T-helper 9 cell (primary cell): ENCODE data around the gene NDE1.
"Not testable (repeated sequence)": the region's sequence is repeated elsewhere in the genome, so short reads cannot be mapped to it uniquely, and the experiment has no call there.

ENCODE experiments used
- DNase-seq: peaks from one replicate; pipeline ENCODE4 v3.0.0-alpha.2; 2020

Gene NDE1

DNA sequence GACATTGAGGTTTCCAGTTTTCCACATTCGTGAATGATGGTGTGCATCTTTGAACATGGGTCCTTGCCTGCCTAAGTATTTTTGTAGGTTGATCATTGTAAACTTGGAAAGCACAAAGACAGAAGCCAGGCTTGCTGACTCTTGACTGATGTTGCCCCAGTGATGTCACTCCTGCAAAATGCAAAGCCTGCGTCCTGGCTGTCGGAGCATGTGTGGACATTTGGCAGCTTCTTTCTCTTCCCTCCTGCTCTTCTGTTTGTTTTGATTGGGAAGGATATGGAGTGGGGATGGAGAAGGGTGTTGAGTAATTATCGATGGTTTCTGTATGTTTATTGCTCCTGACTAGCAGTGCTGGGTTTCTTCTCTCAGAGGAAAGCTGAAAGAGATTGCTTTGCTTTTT, 3.2 kb downstream of the NDE1 start:
- no peak for DNase-seq

DNA sequence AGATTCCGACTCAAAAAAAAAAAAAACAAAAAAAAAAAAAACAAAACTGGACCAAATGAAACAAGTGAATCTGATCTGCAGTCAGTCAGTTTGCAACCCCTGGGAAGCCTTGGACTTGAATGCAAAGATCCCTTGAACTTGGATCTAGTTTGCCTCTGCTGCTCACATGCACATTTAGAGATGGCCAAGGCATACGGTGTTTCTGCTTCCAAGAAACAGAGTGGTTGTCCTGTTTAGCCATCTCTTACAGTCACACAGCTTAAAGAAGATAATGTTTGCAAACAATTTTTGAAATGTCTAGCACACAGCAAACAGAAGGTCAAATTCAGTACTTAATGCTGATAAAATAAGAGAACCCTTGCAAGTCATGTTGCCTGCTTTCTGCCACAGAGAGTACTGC, 4.5 kb downstream of the NDE1 start:
- DNase-seq: no peak

DNA sequence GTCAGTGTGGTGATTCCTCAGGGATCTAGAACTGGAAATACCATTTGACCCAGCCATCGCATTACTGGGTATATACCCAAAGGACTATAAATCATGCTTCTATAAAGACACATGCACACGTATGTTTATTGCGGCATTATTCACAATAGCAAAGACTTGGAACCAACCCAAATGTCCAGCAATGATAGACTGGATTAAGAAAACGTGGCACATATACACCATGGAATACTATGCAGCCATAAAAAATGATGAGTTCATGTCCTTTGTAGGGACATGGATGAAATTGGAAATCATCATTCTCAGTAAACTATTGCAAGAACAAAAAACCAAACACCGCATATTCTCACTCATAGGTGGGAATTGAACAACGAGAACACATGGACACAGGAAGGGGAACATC, 5.5 kb downstream of the NDE1 start:
- not testable (repeated sequence) for DNase-seq

DNA sequence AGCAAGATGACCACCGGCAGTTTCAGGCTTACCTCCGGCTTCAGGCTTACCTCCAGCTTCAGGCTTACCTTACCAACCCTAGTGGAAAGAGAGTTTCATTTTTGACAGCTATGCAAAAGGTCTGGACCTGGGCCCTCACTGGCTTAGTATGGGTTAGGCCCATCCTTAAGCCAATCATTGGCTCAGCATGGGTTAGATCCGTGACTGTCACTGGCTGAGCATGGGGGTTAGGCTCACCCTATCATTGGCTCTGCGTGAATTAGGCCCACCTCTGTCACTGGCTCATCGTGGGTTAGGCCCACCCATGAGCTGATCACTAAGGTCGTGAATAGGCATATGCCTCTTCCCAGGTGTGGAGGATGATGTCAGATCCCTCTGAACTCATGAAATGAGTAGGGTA, 8.1 kb downstream of the NDE1 start:
- DNase-seq: no peak

DNA sequence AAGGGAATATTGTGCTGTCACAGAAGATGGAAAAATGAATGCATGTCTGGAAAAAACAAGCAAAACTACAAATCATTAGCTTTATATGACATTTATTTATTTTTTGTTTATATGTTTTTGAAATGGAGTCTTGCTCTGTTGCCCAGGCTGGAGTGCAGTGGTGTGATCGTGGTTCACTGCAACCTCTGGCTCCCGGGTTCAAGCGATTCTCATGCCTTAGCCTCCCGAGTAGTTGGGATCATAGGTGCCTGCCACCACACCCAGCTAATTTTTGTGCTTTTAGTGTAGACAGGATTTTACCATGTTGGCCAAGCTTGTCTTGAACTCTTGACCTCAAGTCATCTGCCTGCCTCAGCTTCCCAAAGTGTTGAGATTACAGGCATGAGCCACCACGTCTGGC, 8.5 kb downstream of the NDE1 start:
- no peak for DNase-seq

DNA sequence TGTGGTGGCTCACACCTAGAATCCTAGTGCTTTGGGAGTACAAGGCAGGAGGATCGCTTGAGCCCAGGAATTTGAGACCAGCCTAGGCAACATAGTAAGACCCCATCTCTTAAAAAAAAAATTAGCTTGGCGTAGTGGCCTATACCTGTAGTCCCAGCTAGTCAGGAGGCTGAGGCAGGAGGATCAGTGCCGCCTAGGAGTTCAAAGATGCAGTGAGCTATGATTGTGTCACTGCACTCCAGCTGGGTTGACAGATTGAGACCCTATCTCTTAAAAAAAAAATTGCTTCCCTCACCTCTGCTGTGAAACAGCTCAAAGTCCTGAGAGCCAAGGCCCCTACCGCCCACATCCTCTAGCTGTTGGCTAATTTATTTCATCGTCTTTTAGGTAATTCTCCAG, 10.2 kb downstream of the NDE1 start:
- DNase-seq: no peak

DNA sequence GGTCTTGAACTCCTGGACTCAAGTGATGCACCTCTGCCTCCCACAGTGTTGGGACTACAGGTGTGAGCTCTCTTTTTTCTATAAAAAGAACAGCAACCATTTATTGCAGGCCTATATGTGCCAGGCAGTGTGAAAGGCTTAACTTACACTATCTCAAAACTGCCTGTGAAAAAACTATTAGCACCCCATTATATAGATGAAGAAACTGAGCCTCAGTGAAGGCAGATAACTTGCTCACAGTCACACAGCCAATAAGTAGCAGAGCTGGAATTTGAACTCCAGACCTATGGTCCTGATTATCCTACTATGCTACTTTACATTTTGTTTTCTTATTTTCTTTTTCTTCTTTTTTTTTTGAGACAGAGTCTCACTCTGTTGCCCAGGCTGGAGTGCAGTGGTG, 15.1 kb downstream of the NDE1 start:
- no peak for DNase-seq

DNA sequence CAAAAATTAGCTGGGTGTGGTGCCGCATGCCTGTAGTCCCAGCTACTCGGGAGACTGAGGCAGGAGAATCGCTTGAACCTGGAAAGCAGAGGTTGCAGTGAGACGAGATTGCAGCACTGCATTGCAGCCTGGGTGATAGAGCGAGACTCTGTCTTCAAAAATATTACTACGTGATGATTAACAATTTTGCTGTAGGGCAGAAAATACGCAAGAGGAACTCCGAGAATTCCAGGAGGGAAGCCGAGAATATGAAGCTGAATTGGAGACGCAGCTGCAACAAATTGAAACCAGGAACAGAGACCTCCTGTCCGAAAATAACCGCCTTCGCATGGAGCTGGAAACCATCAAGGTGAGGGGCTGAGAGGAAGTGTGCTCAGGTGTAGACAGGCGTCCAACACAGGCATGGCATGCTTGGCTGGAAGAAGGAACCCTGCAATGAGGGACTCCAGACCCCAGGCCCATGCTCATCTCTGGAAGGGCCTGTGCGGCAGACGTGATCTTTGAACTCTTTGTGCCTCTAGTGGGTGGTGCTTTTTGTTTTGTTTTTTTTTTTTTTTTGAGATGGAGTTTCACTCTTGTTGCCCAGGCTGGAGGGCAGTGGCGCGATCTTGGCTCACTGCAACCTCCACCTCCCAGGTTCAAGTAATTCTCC, 17.2 kb downstream of the NDE1 start:
- DNase-seq: no peak

DNA sequence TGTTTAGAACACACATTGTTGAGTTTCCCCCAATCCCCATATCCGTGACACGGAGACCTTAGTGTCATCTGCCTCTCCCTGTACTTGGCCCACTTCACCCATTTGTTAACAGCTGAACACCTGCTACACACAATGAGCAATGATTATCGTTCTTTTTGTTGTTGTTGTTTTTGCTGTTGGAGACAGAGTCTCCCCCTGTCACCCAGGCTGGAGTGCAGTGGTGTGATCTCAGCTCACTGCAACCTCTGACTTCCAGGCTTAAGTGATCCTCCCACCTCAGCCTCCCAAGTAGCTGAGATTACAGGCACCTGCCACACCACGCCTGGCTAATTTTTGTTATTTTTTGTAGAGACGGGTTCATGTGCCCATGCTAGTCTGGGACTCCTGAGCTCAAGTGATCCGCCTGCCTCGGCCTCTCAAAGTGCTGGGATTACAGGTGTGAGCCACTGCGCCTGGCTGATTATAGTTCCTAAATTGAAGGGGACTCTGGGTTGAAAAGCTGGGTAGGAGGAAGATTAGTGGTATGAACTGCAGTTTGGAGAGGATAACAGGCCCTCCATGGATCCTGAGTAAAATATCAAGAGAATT, 21.6 kb downstream of the NDE1 start:
- DNase-seq: no peak

DNA sequence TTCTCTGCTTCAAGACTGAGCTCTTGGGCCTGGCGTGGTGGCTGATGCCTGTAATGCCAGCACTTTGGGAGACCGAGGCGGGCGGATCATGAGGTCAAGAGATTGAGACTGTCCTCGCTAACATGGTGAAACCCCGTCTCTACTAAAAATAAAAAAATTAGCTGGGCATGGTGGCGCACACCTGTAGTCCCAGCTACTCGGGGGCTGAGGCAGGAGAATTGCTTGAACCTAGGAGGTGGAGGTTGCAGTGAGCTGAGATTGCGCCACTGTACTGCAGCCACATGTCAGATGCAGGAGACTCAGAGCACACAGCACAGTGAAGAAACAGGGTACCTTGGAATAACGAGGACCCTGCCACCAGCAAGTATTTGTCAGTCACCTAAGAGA, 22.1 kb downstream of the NDE1 start:
- DNase-seq: not testable (repeated sequence)

DNA sequence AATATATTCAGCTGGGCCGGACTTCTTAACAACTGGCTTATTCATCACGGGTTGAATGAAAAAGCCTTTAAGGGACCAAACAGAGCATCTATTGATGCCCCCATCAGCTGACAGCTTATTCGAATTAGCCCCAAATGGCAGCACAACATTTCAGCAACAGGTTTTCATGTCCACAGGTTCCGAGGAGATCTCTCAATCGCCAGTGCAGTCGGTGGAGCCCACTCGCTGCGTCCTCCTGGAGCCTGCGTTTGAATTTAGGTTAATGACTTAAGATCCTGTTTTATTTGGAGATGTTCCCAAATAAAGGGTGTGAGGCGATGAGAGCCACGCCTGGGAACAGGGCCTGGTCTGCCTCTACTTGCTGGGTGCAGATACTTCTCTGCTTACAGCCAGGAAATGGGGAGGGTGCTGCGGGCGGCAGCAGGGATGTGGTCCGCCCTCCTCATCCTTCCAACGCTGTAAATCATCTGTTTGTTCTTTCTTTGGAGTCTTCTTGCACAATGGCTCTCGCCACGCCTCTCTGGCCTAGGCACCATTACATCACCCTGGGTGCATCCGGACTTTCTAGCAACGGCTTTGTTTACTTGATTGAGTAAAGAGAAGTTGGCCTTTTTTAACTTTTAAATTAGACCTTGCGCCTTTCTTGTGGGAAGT, 22.6 kb downstream of the NDE1 start:
- DNase-seq: peak; percentile 65

DNA sequence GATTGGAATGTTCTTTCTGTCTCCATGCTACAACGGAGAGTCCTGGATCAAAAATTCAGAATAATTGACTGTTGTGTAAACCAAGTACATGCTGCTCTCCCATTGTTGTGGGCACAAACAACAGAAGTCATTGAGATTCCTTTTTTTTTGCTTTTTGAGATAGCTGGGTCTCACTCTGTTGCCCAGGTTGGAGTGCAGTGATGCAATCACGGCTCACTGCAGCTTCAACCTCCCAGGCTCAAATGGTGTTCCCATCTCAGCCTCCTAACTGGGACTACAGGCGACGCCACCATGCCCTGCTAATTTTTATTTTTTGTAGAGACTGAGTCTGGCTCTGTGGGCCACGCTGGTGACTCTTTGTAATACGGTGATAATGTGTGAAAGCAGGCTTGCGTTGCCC, 24.5 kb downstream of the NDE1 start:
- DNase-seq: no peak

DNA sequence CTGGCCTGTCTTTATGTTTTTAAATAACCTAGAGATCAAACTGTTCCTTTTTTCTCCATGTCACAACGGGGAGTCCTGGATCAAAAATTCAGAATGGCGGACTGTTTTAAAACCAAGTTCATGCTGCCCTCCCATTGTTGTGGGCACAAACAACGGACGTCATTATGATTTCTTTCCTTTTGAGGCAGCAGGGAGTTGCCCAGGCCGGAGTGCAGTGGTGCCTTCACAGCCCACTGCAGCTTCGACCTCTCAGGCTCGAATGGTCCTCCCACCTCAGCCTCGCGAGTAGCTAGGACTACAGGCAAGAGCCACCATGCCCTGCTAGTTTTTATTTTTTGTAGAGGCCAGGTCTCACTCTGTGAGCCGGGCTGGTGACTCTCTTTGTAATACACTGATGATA, 26.5 kb downstream of the NDE1 start:
- DNase-seq: no peak

DNA sequence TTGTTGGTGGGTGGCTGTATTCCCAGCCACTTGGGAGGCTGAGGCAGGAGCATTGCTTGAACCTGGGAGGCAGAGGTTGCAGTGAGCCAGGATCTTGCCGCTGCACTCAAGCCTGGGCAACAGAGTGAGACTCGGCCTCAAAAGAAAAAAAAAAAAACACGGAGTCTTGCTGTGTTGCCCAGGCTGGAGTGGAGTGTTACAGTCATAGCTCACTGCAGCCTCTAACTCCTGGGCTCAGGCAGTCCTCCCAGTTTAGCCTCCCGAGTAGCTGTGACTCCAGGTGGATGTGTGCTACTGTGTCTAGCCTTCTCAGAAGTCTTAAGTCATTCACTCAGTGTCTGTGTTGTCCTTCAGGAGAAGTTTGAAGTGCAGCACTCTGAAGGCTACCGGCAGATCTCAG, 27.4 kb downstream of the NDE1 start:
- no peak for DNase-seq

DNA sequence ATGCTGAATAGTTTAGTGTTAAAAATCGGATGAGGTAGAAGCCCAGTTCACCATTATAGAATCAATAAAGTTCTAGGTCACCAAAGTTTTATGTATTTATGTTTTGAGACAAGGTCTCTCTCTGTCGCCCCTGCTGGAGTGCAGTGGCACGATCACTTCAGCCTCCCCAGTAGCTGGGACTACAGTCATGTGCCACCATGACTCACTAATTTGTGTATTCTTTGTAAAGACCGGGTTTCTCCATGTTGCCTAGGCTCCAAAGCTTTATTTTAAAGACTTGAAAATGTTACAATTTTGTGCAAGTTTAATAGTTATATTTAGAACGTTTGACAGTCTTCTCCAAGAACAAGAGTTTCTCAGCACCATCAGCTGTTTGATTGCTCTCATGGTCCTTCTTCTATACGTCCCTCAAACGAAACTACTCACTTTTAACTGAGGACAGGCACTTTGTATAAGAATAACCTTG, 32.1 kb downstream of the NDE1 start:
- DNase-seq: no peak

DNA sequence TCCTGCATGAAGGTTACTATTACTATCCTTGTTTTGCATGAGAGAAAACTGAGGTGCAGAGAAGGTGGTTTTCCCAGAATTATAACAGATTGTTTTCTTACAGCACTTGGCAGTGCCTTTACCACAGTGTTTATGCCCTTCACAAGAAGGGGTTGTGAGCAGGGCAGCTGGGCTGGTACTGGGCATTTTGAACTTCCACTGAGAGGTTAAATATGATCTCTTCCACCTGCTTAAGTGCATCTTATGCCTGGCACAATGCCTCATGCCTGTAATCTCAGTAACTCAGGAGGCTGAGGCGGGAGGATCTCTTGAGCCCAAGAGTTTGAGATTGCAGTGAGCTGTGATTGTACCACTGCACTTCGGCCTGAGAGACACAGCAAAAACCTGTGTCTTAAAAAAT, 36.2 kb downstream of the NDE1 start:
- no peak for DNase-seq

DNA sequence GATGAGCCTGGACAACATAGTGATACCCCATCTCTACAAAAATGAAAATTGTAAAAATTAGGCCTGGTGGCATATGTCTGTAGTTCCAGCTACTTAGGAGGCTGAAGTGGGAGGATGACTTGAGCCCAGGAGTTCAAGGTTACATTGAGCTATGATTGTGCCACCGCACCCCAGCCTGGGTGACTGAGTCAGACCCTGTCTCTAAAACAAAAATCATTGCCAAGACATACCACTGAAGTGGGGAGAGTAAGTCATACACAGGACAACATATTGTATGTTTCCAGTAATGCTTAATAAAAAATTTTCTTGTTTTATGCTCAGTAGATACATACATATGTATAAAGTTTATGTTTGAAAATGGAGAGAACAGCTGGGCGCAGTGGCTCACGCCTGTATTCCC, 39.2 kb downstream of the NDE1 start:
- no peak for DNase-seq

DNA sequence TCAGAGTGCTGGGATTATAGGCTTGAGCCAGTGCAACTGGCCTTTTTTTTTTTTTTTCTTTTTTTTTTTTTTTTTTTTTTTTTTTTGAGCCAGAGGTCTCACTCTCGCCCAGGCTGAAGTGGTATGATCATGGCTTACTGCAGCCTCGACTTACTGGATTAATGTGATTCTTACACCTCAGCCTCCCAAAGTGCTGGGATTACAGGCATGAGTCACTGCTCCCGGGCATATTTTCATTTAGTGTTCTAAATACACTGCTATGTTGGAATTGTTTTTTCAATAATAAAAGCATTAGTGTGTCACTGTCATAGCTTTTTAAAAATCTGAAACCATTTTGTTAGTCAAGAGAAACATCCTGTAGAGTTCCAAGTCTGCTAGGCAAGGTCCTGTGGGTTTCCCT, 40.3 kb downstream of the NDE1 start:
- DNase-seq: no peak

DNA sequence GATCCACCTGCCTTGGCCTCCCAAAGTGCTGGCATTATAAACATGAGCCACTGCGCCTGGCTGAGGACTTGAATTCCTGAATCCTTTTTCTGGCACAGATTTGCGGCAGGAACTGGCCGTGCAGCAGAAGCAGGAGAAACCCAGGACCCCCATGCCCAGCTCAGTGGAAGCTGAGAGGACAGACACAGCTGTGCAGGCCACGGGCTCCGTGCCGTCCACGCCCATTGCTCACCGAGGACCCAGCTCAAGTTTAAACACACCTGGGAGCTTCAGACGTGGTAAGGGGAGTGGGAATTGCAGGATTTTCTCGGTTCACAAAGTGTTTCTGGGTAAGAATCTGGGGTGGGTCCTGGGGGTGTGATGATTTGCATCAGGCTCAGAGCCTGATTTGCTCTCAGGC, 41.0 kb downstream of the NDE1 start:
- DNase-seq: no peak

DNA sequence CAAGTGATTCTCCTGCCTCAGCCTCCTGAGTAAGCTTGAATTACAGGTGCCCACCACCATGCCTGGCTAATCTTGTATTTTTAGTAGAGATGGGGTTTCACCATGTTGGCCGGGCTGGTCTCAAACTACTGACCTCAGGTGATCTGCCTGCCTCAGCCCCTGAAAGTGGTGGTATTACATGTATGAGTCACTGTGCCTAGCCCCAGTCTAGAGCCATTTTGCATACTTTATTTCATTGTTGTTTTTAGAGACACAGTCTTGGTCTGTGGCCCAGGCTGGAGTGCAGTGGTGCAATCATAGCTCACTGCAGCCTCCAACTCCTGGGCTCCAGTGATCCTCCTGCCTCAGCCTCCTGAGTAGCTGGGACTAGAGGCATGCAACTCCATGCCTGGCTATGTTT, 42.5 kb downstream of the NDE1 start:
- DNase-seq: not testable (repeated sequence)

DNA sequence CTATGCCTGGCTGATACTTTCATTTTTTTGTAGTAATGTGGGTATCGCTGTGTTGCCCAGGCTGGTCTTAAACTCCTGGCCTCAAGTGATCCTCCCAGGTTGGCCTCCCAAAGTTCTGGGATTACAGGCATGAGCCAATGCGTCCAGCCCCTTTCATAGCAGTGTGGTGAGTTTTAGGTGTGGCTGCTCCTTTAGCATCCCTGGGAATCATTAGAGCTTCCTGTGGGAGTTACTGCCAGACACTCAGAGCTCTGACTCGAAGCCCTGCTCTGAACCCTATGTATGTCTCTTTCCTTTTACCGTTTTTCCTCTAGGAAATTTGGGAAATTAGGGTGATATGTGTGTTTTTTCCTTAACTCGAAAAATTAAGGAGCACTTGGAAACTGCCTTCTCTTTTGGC, 44.5 kb downstream of the NDE1 start:
- no peak for DNase-seq

DNA sequence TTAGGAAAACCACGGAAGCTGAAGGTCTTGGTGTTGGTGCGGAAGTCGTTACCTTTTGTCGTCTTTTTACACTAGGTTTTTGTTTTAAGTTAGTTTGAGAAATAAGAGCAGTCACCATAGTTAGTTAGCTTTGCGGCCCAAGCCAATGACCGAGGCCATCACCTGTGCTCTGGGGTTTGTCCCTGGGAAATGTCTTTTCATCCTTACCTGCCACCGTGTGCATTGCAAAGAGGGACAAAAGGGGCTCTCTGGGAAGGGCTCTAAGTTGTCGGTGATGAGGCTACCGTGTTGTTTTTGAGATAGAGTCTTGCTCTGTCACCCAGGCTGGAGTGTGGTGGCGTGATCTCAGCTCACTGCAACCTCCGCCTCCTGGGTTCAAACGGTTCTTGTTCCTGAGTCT, 49.8 kb downstream of the NDE1 start:
- DNase-seq: no peak

DNA sequence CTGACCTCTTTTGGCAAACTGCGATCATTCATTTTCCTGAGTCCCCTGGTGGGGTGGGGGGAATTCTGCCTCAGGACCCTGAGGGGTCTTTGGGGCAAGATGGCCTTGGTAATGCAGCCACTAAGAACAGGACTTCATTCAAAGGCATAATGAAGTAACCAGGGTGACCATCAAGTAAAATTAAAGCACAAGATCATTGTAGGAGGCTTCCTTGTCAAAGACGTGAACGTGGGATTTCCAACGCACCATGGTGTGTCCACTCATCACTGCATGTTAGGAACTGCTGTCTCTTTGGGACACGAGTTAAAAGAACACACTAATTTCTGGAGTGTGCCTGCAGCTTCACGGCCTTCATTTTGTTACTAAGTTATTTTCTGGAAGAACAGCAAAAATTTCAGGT, 51.3 kb downstream of the NDE1 start:
- DNase-seq: no peak
